GM21528 (cell line): ENCODE data around the gene HOXD12.

Source experiments
- ATAC-seq: cut with Tn5 transposase; IDR thresholded peaks from one replicate; pipeline ENCODE4 v1.9.1; 2021; ENCODE audit warnings: mild to moderate bottlenecking, moderate library complexity; ENCODE audit not compliant: unreplicated experiment, low FRiP score

The HOXD12 gene

DNA sequence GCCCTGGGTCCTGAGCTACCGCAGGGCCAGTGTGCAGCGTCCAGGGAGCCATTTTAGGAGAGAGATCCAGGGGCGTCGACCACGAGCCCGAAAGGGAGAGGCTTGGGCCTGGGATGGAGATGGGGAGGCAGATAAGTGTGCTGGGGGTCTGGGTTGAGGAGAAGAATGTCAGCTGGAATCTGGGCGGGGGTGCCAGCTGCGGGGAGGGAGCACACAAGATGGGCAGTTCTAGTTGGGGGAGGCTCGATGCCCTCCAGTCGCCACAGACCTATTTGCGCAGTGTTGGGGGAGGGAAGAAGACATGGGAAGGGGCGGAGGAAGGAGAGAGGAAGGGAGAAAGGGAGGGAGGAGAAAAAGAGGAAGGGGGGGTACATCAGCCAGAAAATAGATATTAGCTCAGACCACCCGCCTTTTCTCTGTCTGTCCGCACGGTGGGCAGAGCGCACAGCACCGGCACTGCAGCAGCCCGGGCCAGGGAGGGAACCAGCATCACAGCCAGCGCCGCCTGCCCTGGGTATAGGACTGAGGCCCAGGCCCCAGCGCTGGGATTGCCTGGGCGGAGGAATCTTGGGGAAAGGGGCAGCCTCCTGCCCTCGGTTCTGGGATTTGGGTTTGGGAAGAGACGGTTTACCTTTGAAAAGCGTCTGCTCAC is 5.6 kb downstream of the HOXD12 start:
- no peak for ATAC-seq

DNA sequence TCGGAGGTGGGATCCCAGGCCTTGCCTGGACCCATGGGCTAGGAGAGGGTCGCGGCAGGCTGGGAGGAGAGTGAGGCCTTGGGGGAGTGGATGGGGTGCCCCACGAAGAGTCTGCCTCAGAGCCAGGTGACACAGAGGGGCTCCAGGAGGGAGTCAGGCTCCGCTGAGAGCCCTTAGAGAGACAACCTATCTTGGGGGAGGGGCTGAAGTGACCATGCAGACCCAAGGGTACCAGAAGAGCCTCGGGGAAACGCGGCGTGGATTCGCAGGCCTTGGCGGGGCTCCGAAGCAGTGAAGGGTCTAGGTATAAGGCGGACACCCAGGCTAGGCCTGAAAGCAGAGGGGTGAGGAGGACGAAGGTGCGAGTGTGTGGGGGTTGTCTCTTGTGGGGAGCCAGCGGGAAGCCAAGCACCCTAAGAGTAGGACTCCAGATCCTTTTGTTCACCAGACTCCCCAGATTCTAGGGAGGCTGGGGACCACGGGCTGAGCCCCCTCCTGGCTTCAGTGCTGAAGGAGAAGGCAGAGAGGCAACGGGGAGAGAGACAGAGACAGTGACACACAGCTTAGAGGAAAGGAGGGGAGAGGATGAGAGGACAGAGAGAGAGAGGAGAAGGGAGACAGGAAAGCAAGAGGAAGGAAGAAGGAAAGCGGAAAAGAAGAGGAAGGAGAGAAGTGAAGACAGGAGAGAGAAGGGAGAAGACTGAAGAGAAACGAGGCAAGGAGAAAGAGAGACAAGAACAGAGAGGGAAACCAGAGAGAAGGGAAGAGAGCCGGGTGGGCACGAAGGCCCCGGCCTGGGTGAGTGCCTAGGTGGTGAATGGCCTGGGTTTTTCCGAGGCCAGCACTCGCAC is 6.4 kb downstream of the HOXD12 start:
- no peak for ATAC-seq

DNA sequence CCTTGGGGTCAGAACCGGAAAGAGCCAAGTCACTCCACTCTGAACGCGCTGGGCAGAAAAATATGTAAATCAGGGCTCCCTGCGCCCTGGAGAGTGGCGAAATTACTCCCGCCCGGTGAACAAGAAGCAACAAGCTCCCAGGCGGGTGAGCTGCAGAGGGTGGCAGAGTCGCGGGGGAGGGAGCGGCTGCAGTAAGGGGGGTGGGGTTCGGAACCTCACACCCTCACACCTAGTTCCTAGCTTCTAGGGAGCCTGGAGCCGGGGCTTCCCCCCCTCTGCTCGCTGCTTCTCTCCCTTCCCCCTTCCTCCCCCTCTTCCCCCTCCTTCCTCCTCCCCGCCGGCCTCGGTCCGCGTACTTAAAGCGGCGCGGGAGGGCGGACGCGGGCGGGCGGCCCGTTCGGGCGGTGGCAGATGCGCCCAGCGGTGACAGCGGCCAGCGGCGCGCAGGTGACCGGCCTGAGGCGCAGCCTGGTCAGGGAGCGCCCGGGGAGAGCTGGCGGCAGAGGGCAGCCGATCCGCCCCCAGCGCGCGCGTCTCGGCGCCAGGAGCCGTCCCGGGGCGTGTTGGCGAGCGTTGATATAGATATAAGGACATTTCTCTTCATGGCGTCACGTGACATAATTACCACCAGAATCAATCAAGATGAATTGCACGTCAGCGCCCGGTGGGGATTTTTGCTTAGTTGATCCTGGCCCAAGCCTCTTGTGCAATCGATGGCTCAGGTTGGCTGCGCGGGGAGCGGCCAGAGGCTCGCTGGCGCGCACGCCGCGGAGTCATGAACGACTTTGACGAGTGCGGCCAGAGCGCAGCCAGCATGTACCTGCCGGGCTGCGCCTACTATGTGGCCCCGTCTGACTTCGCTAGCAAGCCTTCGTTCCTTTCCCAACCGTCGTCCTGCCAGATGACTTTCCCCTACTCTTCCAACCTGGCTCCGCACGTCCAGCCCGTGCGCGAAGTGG is 7.3 kb downstream of the HOXD12 start, which contains the start of gene HOXD11:
Gene HOXD11, plus strand, starts transcription at position 700 of the 959 bp plus-strand sequence. Its CDS starts 76 bp downstream, at position 776.
- ATAC-seq: no peak

DNA sequence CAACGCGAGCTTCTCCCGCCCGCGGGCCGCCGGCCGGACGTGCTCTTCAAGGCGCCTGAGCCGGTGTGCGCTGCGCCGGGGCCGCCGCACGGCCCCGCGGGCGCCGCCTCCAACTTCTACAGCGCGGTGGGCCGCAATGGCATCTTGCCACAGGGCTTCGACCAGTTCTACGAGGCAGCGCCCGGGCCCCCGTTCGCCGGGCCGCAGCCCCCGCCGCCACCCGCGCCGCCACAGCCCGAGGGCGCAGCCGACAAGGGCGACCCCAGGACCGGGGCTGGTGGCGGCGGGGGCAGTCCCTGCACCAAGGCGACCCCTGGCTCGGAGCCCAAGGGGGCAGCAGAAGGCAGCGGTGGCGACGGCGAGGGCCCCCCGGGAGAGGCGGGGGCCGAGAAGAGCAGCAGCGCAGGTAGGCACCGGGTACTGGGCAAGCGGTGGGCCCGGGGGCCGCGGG is 8.2 kb downstream of the HOXD12 start:
- no peak for ATAC-seq

DNA sequence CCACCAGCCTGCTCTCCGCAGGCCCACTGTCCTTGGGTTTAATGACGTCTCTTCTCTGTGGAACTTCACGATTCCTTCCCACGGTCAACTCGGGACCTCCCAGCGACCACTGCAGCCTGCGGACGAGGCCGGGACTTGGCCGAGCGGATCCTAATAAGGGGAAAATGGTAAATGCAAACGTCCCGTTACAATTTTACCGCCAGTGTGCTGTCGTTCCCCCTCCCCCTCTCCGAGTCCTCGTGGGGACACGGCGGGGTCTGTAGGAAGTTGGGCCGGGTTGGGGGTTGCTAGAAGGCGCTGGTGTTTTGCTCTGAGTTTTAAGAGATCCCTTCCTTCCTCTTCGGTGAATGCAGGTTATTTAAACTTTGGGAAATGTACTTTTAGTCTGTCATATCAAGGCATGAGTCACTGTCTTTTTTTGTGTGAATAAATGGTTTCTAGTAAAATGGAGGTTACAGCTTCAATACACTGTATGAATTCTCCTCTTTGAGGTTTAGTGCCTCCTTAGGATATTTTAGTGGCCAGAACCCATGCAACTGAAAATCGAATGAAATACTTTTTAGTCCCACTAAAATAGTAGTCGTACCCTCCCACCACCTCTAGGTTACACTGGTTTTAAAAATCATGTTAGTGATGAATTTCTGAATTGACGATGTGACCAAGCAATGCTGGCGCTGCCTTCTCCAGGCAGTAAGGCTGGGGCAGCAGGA is 9.8 kb downstream of the HOXD12 start:
- ATAC-seq: no peak

DNA sequence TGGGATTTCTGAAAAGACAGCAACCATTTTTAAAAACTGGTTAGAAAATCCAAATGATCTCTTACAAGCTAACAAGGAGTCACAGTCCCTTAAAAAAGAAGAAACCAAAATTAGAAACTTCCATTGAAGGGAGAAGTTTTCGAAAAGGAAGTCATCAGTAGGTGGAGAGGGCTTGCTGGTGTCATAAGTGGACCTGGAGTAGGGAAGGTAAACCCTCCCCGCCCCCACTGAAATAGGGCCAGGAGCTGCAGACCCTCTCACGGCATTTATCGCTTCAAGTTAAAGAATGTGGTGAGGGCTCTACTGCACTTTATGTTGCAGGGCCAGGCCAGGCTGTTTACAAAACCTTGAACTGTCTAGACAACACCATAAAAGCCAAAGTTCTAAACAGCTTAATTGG is 10.4 kb downstream of the HOXD12 start:
- no peak for ATAC-seq

DNA sequence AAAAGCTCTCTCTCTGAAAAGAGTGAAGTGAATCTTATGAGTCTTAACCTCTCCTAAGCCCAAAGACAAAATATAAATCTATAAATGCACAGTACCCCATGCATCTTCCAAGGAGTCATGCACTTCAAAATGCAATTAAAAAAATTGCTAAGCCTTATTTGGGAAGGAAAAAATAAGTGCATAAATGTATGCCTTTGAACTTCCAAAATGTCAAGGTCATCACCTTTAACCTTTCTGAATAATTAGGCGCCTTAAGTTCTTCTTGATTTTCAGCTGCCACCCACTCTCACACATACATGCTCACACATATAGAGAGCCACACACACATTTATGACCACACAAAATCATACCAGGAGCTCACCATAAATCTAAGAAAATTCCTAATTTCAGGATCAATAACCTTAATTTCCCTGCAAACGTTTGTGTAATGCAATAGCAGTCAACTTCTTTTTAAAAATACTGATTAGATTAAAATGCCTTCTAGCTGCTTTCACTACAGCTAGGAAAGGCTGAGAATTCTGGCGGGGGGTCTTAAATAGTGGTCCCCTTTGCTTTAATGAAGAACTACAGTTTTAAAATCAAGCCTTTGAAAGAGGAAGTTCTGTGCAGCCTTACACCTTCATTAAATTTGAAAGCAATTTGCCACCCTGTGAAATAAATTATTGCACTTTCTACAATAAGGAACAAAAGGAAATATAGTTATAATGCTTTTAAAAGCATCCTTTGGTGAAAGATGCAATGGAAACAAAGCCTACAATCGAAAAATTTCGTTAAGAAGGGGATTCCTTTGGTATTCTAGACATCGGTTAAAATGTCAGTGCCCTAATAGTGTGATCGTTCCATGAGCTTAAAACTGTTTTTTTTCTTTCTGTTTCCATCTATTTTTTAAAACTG is 11.1 kb downstream of the HOXD12 start:
- ATAC-seq: no peak

DNA sequence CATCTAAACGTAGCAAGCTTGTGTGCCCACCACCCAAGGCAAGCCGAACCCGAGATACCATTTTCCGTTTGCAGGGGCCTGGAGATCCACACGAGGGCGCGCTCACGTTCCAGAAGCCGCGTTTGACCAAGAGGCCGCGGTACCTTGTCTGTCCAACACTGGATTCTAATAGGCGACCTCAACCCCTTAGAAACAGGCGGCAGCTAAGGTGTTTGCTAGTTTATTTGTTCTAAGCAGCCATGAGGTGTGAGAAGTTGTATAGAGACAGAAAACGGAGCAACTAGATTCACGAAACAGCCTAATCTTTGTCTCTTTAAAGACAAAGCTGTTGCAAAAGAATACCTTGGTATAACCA is 11.7 kb downstream of the HOXD12 start:
- no peak for ATAC-seq

DNA sequence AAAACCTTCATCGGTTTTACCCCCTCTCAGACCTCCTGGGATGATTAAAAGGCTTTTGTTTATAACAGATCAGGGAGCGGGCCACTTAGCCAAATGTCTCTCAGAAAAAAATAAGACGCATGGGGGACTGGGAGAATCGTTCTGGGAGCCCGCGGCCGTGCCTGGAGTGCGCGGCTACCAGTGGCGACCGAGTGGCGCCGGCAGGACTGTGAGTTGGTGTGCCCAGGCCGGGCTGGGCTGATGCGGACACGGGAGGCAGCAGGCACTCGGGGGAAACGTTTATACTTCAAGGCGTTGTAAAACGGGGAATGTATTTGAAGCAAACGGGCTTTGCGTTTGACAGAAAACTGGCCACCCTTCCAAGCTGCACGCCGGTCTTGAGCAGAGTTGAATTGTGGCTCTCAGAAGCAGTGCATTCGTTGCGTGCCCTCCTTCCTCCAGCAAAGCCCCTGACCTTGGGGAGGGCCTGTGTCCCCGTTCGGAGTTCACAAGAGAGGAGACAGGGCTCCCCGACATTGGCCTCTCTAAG is 12.3 kb downstream of the HOXD12 start:
- no peak for ATAC-seq

DNA sequence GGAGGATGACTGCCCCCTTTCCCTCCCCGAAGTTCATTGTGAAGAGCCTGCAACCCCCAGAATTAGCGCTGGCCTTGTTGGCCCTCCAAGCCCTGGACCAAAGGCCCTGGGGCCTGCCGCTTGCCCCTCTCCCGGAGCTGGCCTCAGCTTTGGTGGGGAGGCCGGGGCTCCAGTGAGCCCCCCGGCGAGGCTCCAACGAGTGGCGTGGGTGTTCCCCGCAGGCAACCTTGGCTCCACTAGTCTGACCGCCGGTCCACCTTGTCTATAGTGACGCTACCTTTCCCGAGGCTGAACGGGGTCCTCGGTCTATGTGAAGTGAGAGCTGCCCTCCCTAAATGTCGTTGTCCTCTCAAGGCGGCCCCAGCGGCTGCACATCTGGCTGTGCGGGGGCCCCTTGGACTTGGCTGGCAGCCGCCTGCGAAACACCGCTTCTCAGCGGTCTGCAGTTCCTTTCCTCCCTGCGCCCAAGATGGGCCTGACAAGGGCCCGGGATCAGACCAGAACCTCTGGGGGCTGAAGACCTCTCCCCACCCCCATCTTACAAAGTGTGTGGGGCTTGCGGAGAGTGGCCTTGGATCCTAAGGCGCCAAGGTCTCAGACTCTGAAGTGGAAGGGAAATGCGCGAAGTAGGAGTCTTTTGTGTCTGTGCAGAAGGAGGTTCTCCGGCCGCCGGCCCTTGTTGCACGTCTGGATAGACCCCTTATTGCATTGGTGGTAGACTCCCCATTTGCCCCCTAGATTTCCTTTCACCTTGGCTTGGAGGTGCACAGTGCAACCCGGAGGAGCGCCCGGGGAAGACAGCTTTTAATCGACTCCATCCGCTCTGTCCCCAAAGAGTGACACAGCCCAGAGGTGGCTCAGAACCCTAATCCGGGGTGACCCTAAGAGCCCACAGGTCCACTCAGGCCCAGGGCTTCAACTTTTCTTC is 13.0 kb downstream of the HOXD12 start:
- no peak for ATAC-seq

DNA sequence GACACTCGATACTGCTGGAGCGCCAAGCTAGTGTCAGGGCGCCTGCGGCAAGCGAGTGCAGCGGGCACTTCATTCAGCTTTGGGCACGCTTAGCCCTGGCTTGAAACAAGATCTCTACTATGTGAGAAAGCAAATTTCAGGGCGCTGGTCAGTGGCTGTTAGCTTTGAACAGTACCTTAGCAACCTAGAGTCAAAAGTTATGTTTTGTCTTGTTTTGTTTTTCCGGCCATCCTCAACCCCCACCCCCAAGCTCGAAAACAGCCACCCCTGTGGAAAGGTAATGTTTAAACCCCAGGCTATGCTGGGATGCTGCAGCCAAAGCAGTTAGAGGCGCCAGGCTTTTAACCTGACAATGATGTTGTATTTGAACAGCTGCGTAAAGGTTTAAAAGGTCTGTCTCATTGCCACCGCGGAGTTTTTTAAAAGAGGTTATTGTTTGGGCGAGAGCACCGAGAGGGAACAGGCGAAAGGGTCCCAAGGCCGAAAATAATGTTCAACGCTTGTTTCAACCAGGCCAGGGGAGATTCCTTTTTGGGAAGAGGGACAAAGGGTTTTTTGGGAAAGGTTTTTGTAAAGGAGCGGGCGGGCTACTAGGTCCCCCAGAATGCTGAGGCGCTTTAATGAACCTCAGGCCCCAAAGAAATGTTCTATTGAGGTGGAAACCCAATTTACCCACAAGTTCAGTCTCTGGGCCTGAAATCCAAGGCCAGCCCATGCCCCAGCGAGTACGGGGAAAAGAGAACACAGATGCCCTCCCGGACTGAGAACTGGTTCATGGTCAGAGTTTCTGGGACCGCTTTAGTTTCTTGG is 14.7 kb downstream of the HOXD12 start:
- ATAC-seq: no peak

DNA sequence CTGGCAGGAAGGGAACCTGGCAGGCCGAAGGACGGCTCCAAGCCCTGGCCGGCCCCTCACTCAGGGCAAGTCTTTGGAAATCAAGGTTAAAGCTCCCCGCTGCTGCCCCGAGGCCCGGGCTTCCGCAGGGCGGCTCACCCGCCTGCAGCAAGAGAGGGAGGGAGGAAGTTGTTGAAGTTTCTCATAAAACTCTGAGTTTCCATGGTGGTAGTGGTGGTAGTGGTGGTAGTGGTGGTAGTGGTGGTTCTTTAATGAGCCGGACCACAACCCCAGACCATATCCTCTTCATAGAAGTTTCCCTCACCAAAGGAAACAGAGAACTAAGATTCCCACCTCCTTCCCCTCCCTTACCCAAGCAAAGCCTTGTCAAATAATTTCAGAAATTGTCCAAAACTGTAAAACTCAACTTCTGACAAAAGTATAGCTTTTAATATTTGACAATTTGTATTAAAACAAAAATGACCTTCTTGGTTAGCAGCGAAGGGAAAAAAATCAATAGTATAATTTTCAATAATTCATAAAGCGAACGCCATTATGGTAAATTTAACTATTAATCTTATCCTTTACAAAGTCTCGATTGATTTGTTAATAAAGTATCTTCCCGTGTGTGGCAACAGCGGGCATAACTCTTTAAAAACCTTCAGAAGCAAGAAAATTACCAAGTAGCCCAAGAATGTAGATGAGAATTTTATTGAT is 15.5 kb downstream of the HOXD12 start:
- ATAC-seq: no peak

DNA sequence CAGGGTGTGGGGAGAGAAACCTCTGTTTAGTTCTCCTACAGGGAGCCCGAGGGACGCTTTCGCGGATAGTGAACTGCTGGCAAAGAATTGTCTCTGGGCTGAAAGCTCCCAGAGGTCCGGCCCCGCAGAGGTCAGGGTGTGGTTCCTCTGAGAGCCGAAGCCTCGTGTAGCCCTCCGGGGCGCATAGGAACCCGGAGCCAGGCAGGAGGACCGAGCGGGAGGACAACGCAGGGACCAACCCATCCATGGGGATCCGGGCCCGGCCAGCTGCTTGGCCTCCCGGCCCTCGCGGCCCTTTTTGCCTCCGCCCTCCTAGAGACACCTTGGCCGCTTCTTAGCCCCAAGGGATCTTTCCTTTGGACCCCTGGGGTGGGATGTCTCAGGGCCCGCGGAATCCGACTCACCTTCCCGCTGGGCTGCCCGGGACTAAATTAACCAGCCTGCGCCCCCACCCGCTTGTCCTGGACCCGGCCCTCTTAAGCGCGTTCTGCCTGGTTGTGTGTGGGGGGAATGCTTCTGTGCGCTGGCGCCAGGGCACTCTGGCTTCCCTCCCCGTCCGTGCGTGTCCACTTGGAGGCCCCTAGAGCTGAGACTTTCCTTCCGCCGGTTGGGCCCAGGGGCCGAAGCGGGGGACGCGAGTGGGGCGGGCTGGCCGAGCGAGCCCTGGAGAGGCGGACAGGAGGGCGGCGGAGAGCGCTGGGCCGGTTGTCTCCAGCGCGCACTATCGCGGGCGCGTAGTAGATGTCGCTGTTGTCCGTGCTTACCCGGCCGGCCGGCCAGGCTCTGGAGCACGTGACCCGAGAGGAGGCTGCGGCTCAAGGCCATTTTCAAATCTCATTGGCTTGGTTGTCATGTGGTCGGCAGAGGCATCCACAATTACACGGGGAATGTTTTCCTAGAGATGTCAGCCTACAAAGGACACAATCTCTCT is 16.6 kb downstream of the HOXD12 start, which contains the start of gene HOXD10:
Gene HOXD10, plus strand, starts transcription at position 896 of the 931 bp plus-strand sequence. CDS start 56 bp downstream, outside the sequence.
- ATAC-seq: no peak

DNA sequence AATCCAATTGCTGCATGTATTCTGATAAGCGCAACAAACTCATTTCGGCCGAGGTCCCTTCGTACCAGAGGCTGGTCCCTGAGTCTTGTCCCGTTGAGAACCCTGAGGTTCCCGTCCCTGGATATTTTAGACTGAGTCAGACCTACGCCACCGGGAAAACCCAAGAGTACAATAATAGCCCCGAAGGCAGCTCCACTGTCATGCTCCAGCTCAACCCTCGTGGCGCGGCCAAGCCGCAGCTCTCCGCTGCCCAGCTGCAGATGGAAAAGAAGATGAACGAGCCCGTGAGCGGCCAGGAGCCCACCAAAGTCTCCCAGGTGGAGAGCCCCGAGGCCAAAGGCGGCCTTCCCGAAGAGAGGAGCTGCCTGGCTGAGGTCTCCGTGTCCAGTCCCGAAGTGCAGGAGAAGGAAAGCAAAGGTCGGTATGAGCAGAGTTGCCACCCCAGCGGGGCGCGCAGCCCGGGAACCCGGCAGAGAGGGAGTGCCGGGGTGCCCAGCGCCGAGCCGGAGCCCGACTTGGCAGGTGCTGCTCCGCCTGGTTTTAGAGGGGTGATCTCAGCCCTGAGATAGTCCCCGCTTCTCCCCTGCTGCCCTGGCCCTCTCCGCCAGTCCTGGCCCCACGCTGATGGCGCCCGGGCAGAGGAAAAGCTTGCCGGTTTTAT is 17.7 kb downstream of the HOXD12 start:
- ATAC-seq: no peak
